Esophagus squamous epithelium (tissue), 4 donors: ENCODE results near the gene MAB21L4.

Experiments
- CTCF ChIP-seq, 6 experiments: fragments of 450-650 bp in 4 of 6; fragments of 200-600 bp in 2 of 6; sonication (generic) in 2 of 6; IDR thresholded peaks; one replicate each; pipeline ENCODE4 v1.5.1; 2016 to 2019; ENCODE audit warnings: antibody characterized with exemption in 6 of 6, mild to moderate bottlenecking in 4 of 6, moderate library complexity in 4 of 6
- POLR2A ChIP-seq, 4 donors: fragments of 450-650 bp; IDR thresholded peaks; one replicate each; pipeline ENCODE4 v1.6.1; 2017; ENCODE audit warnings: antibody characterized with exemption in 4 of 4, mild to moderate bottlenecking in 4 of 4, moderate library complexity in 3 of 4

GRCh38 chr2:240888130-240888889 lies 7.6 kb downstream of the MAB21L4 start:
- TF ChIP-seq CTCF (IDR thresholded peaks at IDR 0.05) (no peak), POLR2A (IDR thresholded peaks at IDR 0.05) (no peak)
